Transverse colon (tissue), 3 donors: ENCODE measurements around the gene PITPNC1.

Experiments used
- CTCF ChIP-seq, 5 experiments: fragments of 200-600 bp in 3 of 5; fragments of 450-650 bp in 2 of 5; sonication (generic) in 3 of 5; IDR thresholded peaks; 1 replicate in 2 of 5; 2 replicates in 3 of 5; pipeline ENCODE4 v1.5.1; 2016 to 2017; ENCODE audit warnings: antibody characterized with exemption in 5 of 5, inconsistent platforms in 3 of 5, mild to moderate bottlenecking in 2 of 5, moderate library complexity in 1 of 5
- POLR2A ChIP-seq: fragments of 450-650 bp; IDR thresholded peaks from one replicate; pipeline ENCODE4 v1.6.1; 2016; ENCODE audit warnings: antibody characterized with exemption, mild to moderate bottlenecking, moderate library complexity

- TF ChIP-seq POLR2A (no peak), CTCF (IDR thresholded peaks at IDR 0.05) (no peak)
These were observed 141.8 kb downstream of the PITPNC1 start for GRCh38 chr17:67518876-67519275.
